LoVo (cell line): ENCODE measurements around the gene TRIM25.

Experiments
- DNase-seq: peaks from one replicate; pipeline ENCODE4 v3.0.0-alpha.2; 2016; ENCODE audit warnings: low spot score

Gene TRIM25

GRCh38 chr17:56926704-56927103, 12.9 kb upstream of the TRIM25 start:
- no peak for DNase-seq

- DNase-seq = no peak
These were observed 12.4 kb upstream of the TRIM25 start for GRCh38 chr17:56926270-56926669.

- no peak for DNase-seq
These were observed 11.2 kb upstream of the TRIM25 start for GRCh38 chr17:56925088-56925487.

DNA sequence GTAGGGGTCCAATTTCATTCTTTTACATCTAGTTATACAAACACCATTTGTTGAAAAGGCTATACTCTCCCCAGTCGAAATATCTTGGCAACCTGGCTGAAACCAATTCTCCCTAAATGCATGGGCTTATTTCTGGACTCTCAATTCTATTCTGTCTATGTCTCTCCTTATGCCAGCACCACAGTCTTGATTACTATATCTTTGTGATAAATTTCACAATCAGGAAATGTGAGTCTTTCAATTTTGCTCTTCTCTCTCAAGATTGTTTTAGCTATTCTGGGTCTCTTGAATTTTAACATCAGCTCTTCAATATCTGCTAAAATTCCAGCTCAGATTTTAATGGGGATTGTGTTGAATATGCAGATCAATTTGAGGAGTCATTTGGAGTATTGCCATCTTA, 5.9 kb upstream of the TRIM25 start:
- no peak for DNase-seq

- no peak for DNase-seq
These were observed 5.1 kb upstream of the TRIM25 start for GRCh38 chr17:56918916-56919315.

GRCh38 chr17:56917559-56918296, 3.9 kb upstream of the TRIM25 start:
- no peak for DNase-seq

GRCh38 chr17:56914581-56915273, 878 bp upstream of the TRIM25 start:
- peak; percentile 47 for DNase-seq

DNA sequence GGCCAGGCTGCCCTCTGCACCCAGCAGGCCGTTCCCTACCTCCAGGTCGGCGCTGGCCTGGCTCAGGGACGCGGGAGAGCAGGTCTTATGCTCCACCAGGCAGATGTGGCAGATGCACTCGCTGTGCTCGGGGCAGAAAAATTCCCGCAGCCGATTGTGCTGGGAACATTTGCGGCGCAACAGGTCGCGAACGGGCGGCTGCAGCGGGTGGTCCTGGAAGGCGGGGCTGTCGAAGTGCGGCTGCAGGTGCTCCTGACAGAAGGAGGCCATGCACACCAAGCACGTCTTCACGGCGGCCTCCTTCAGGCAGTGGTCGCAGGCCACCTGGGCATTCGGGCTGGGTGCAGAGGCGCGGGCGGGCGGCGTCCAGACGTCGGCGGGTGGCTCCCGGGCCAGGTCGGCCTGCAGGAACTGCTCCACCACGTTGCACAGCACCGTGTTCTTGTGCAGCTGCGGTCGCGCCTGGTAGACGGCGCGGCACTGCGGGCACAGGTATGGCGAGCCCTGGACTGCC, 439 bp downstream of the TRIM25 start:
- no peak for DNase-seq

DNA sequence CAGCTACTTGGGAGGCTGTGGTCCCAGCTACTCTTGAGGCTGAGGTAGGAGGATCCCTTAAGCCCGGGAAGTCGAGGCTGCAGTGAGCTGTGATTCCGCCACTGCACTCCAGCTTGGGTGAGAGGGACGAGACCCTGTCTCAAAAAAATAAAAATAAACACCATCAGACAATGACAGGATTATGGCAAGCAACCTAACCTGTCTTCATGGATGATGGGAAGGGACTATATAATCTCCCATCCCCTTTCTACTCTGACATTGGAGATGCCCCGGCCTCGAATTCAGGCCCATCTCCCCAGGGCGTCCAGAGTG, 893 bp downstream of the TRIM25 start:
- no peak for DNase-seq

GRCh38 chr17:56912105-56912999, 1.5 kb downstream of the TRIM25 start:
- no peak for DNase-seq

GRCh38 chr17:56910509-56911235, 3.2 kb downstream of the TRIM25 start:
- no peak for DNase-seq

GRCh38 chr17:56909742-56910508, 3.9 kb downstream of the TRIM25 start:
- no peak for DNase-seq

GRCh38 chr17:56908001-56908542, 5.8 kb downstream of the TRIM25 start:
- DNase-seq = no peak

- DNase-seq = no peak
These were observed 10.3 kb downstream of the TRIM25 start for GRCh38 chr17:56903560-56903959.

DNA sequence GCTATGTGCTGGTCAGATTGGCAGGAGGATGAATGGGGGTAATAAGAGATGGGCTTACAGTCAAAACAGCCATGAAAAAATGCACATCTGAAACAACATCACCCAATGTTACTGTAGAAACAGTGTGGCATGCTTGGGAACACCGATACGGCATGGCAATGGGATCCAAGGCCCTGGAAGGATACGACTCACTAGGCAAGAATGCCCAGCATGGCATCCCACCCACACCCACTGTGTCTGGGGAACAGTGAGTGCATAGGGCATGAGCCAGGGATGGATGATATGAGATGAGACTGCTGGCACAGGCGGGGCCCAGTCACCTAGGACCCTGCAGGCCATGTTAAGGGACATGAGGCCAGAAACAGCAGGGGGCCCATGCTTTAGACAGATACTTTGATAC, 11.5 kb downstream of the TRIM25 start:
- DNase-seq = peak; percentile 56

DNA sequence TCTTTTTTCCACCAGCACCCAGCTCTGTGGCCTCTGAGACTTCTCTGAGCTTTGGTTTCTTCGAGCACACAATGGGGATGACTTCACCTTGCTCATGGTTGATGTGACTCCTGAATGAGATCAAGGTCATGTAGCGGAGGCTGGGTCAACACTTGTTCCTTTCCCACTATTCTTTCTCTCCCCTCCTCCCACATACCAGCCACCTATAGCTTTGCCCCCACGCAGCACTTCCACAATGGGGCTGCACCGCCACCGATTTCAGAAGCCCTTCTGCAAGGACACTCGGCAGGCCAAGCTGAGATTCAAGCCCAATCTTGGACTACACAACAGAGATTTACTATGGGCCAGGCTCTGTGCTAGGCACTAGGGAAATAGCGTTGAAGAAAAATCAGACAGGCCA, 14.4 kb downstream of the TRIM25 start:
- no peak for DNase-seq

DNA sequence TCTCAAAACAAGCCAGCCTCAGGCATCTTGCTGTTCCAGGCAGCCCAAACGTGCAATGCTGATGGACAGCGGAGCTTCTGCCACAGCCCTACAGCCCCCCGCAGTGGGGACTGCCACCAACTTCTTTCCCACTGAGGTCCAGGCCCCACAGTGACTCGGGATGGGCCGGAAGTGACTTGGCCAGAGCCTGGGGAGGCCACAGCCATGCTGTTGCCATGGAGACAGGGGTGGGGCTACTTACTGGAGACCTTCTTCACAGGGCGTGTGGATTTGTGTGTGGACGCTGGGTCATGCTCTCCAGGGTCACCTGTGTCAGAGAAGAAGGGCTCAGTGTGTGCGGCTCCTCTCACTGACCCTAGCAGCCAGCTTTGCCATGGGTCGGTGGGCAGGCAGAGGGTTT, 15.0 kb downstream of the TRIM25 start:
- no peak for DNase-seq

DNA sequence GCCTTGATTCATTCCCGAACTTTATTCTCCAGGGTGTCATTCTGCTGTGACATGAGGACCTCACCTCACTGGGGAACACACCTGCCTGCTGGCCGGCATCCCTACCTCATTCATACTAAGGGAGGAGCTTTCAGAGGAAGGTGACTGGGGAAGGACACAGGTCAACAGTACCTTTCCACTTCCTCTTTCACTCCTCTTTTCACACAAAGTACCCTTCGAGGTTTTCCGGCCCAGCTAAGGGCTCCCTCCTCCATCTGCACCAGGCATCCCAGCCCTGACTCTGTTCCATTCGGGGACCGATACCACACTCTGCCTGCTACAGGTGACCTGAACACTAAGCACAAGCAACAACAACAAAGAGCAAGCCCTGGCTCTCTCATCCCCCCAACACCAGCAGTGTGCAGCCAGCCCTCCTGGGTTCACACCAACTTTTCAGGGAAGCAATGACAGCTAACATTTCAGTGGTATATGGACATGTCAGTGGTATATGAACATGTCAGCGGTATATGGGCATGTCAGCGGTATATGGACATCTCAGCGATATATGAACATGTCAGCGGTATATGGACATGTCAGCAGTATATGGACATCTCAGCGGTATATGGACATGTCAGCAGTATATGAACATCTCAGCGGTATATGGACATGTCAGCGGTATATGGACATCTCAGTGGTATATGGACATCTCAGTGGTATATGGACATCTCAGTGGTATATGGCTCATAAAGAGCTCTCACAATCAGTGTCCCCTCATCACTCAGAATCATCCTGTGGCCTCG, 16.0 kb downstream of the TRIM25 start:
- DNase-seq = no peak

- DNase-seq = peak; percentile 79
These were observed 16.9 kb downstream of the TRIM25 start for GRCh38 chr17:56896968-56897359.
